DMS79 (cell line): ENCODE results near the gene ASB4.

ENCODE experiments used
- DNase-seq: peaks from one replicate; lab custom pipeline; 2025; lab: John Stamatoyannopoulos, UW

ASB4 gene

GRCh38 chr7:95526128-95526738, 40.5 kb downstream of the ASB4 start:
- DNase-seq, result no peak

- DNase-seq, result peak; percentile 48
Measured at GRCh38 chr7:95527033-95527775, 41.5 kb downstream of the ASB4 start.

- no peak for DNase-seq
Measured at GRCh38 chr7:95527776-95528250, 42.1 kb downstream of the ASB4 start.

GRCh38 chr7:95529701-95530100, 44.0 kb downstream of the ASB4 start:
- DNase-seq, result no peak

- DNase-seq, result no peak
Measured at GRCh38 chr7:95530881-95531280, 45.1 kb downstream of the ASB4 start.

GRCh38 chr7:95531605-95532219, 46.0 kb downstream of the ASB4 start:
- DNase-seq, result no peak

- peak; percentile 64 for DNase-seq
Measured at GRCh38 chr7:95534796-95535195, 49.1 kb downstream of the ASB4 start.

GRCh38 chr7:95535662-95536061, 49.9 kb downstream of the ASB4 start:
- DNase-seq, result no peak

GRCh38 chr7:95536656-95537311, 51.0 kb downstream of the ASB4 start:
- DNase-seq, result no peak

- DNase-seq, result no peak
Measured at GRCh38 chr7:95537468-95537867, 51.7 kb downstream of the ASB4 start.

GRCh38 chr7:95539426-95539825, 53.7 kb downstream of the ASB4 start:
- DNase-seq, result no peak

- no peak for DNase-seq
Measured at GRCh38 chr7:95540366-95540765, 54.6 kb downstream of the ASB4 start.

- no peak for DNase-seq
Measured at GRCh38 chr7:95543312-95543711, 57.6 kb downstream of the ASB4 start.

GRCh38 chr7:95544171-95544570, 58.4 kb downstream of the ASB4 start:
- no peak for DNase-seq

- DNase-seq, result no peak
Measured at GRCh38 chr7:95545007-95545615, 59.4 kb downstream of the ASB4 start.

- DNase-seq, result no peak
Measured at GRCh38 chr7:95545673-95546072, 59.9 kb downstream of the ASB4 start.

- DNase-seq, result no peak
Measured at GRCh38 chr7:95546647-95547046, 60.9 kb downstream of the ASB4 start.

- no peak for DNase-seq
Measured at GRCh38 chr7:95547361-95548348, 61.9 kb downstream of the ASB4 start.

- peak; percentile 56 for DNase-seq
Measured at GRCh38 chr7:95549818-95550529, 64.2 kb downstream of the ASB4 start.

GRCh38 chr7:95550546-95550945, 64.8 kb downstream of the ASB4 start:
- no peak for DNase-seq
